ENCODE data around the gene RNGTT.

- TF ChIP-seq POLR2A (IDR thresholded peaks at IDR 0.05) (no peak), CTCF (IDR thresholded peaks at IDR 0.05) (no peak)
These were observed 202.0 kb downstream of the RNGTT start for GRCh38 chr6:88761237-88762031.

All from vagina (tissue), 2 donors.